ENCODE measurements around the gene MXRA7.

Gene MXRA7

GRCh38 chr17:76674600-76674999 is 36.2 kb downstream of the MXRA7 start:
- no peak for FAIRE-seq
- no peak for TF ChIP-seq POLR2A (IDR thresholded peaks at IDR 0.05; ENCODE audit: low read depth, low read length)
- no peak for DNase-seq (ENCODE audit: insufficient read length, low spot score)

DNA sequence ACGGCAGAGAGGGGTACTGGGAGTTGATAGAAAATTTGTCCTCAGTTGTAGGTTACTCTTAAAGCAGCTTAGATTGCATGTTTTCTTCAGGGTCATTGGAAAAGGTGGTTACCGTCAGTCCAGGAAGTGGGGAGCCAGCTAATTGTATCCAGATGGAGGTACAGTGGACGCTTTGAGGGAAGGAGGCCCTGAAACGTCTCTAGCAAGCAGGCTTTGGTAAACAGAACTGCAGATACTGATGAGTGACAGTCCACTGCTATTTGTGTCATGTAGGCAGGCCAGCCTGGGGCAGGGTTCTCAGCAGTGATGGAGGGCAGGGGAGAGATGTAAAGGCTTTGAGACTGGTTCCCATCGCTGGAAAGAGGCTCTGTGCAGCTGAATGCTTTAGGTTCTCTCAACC is 37.0 kb downstream of the MXRA7 start:
- no peak for TF ChIP-seq POLR2A (IDR thresholded peaks at IDR 0.05; ENCODE audit: low read depth, low read length)
- no peak for FAIRE-seq
- no peak for DNase-seq (ENCODE audit: insufficient read length, low spot score)

DNA sequence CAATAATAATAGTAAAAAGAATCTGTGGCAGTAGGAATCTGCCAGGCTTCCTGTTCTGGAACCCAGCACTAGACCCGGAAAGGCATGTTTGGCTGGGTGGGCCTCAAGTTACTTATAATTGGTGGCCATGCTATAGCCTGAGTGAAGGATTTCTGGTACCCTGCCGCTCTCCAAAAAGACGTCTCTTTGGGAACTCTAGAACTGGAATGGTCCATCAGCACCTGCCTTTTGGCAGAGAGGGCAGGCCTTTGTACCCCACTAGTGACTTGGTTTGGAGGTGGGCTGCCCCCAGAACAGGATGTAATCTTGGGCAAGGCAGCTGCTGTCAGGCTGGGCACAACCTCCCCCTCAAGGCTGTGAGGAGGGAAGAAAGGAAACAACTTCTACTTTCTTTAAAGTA is 37.9 kb downstream of the MXRA7 start:
- DNase-seq (ENCODE audit: insufficient read length, low spot score) (no peak), FAIRE-seq (no peak)
- no peak for TF ChIP-seq POLR2A (IDR thresholded peaks at IDR 0.05; ENCODE audit: low read depth, low read length)

GRCh38 chr17:76672270-76672851 is 38.4 kb downstream of the MXRA7 start:
- no peak for TF ChIP-seq POLR2A (IDR thresholded peaks at IDR 0.05; ENCODE audit: low read depth, low read length)
- FAIRE-seq (no peak), DNase-seq (ENCODE audit: insufficient read length, low spot score) (no peak)

- no peak for FAIRE-seq
- DNase-seq (ENCODE audit: insufficient read length, low spot score), result no peak
- peak; percentile 14; the same call in 1 of the 2 replicates for TF ChIP-seq POLR2A (IDR thresholded peaks at IDR 0.05; ENCODE audit: low read depth, low read length)
Observed at GRCh38 chr17:76671912-76672262, 38.9 kb downstream of the MXRA7 start.

DNA sequence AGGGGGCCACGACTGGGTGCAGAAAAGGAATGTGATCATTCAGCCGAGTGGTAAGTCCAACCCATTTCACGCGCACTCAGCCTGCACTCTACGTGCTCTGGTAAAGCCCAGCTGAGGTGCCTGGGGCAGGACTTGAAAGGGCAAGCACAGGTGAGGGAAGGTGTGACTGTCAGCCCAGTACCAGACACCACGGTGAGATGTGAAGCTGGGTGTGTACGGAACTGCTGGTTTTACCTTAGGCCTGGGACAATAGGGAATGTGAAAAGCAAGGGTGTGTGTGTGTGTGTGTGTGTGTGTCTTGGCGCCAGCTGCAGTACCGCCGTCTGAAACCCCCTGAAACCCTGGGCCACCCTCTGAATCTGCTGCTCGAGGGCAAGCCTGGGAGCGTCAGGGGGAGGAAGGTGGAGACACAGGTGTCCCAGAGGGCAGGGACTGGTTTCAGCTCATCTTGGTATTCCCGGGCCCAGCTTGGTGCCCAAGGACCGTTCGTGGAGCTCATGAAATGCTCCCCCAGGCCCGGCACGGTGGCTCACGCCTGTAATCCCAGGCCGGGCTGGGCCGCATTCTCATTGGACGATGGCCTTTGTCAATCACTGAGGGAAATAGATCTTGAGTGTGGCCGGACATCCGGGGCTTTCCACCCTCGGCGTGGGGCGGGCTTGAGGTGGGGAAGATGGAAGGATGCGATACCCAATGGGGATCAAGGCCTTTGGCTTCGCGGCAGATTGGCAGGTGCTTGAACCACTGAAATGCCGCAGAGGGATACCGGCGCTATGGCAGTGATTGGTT is 39.4 kb downstream of the MXRA7 start:
- peak; percentile 45 for TF ChIP-seq POLR2A (IDR thresholded peaks at IDR 0.05; ENCODE audit: low read depth, low read length)
- FAIRE-seq, result no peak
- DNase-seq (ENCODE audit: insufficient read length, low spot score), result peak; percentile 96

DNA sequence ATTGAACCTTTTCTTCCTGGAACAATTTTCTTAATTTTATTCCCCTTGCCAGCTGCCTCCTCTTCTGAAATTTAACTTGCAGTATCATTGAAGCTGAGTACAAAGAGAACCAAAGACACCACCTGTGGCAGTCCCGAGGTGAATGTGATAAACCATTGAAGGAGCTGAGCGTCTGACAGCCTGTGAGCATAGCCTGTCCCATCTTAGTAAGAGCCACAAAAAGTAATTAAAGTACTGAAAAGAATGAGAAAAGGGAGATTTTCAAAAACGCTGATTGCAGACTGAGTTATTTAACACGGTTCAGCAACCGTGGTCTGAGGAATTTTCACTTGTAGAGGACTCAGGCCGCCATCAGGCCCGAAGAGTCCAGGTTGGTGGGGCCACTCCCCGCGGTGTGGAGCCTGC is 40.0 kb downstream of the MXRA7 start:
- FAIRE-seq (no peak), DNase-seq (ENCODE audit: insufficient read length, low spot score) (no peak)
- TF ChIP-seq POLR2A (IDR thresholded peaks at IDR 0.05; ENCODE audit: low read depth, low read length), result no peak

DNA sequence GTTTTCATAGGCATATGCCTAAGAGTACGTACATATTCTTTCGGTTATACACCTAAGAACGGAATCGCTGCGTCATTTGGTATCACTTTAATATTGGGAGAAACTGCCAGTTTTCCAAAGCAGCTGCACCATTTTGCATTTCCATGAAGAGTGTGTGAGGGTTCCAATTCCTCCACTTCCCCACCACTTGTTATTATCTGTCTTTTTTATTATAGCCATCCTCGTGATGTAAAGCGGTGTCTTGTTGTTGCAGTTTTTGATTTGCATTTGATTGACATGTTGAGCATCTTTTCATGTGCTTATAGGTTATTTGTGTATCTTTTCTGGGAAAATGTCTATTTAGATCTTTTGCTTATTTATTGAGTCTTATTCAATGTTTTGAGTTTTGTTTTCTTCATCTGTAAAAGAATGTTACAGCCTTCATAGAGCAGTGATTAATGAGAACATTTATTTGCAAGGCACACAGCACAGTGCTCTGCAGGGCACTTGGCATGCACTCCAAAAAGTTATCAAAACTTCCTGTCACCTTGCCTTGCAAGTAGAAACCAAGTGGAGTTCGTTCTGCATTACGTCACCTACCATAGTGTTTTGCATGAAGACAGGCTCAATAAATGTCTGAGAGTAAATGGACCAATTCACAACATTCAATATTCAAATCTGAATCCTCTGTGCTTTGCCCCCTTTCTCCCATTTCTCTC is 40.6 kb downstream of the MXRA7 start:
- DNase-seq (ENCODE audit: insufficient read length, low spot score), result no peak
- TF ChIP-seq POLR2A (IDR thresholded peaks at IDR 0.05; ENCODE audit: low read depth, low read length), result no peak
- no peak for FAIRE-seq

- TF ChIP-seq POLR2A (IDR thresholded peaks at IDR 0.05; ENCODE audit: low read depth, low read length), result no peak
- DNase-seq (ENCODE audit: insufficient read length, low spot score) (no peak), FAIRE-seq (no peak)
Observed at GRCh38 chr17:76667786-76668453, 42.8 kb downstream of the MXRA7 start.

GRCh38 chr17:76667491-76667755 is 43.3 kb downstream of the MXRA7 start:
- FAIRE-seq, result no peak
- no peak for DNase-seq (ENCODE audit: insufficient read length, low spot score)
- no peak for TF ChIP-seq POLR2A (IDR thresholded peaks at IDR 0.05; ENCODE audit: low read depth, low read length)

DNA sequence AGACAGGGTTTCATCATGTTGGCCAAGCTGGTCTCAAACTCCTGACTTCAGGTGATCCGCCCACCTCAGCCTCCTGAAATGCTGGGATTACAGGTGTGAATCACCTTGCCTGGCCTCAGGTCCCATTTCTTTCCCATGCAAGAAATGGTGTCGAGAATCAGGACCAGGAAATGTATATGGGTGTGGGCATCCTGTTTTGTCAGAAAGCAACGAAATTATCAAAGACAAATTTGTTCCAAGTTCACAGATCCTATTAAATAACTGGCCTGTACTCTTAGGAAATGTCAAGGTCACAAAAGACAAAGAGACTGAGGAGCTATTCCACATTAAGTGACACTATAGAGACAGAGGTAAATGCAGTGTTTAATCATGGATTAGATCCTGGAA is 50.1 kb downstream of the MXRA7 start:
- TF ChIP-seq POLR2A (IDR thresholded peaks at IDR 0.05; ENCODE audit: low read depth, low read length), result no peak
- FAIRE-seq, result no peak
- DNase-seq (ENCODE audit: insufficient read length, low spot score), result no peak

DNA sequence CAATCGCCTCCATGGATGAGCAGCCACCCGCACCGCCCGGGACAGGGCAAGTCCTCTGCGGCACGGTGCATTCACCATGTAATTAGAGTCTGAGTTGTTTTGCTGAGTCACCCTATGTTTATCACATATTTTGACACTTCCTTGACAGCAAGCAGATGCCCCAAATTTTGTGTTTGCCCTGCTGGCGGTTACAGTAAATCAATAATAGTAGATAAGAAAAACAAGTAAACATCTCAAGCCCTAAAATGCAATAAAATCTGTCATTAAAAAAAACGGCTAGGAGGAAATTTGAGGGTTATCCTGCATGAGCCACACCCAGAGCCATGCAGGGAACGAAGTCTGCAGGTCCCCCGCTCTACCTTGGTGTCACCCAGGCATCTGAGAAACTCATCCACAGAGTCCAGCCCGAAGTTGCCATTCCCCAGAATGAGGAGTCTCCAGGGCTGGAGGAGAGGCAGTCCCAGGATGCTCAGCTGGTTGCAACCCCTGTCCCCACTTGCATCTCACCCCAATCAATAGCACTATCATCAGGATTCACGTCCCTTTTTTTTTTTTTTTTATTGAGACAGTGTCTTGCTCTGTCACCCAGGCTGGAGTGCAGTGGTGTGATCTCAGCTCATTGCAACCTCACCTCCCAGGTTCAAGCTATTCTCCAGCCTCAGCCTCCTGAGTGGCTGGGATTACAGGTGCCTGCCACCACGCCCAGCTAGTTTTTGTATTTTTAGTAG is 50.7 kb downstream of the MXRA7 start:
- no peak for TF ChIP-seq POLR2A (IDR thresholded peaks at IDR 0.05; ENCODE audit: low read depth, low read length)
- FAIRE-seq, result no peak
- no peak for DNase-seq (ENCODE audit: insufficient read length, low spot score)

DNA sequence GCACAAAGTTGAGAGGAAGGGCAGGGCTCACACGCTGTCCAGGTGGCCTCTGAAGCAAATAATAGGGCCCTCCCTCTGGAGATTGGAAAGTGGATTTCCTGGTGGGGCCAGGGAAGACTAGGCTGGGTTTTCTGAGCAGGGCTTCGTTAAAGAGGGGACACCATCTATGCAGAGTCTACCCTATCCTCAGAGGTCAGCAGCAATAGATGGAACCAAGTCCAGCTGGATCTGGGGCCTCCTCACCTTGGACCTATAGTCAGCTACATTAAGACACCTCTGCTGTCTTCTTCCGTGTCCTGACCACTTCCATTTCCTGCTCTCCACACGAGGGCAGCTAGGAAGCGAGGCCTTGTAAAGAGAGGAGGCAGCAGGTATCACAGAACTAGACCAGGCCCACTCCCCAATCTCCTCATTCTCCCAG is 52.5 kb downstream of the MXRA7 start:
- FAIRE-seq, result no peak
- DNase-seq (ENCODE audit: insufficient read length, low spot score), result no peak
- TF ChIP-seq POLR2A (IDR thresholded peaks at IDR 0.05; ENCODE audit: low read depth, low read length), result no peak
